Activated naive CD4-positive, alpha-beta T cell treated with anti-CD3 and anti-CD28 coated beads, Interleukin-2, amount 50 U/mL, for 16 hours (primary cell): ENCODE measurements around the gene LILRA2.
"Not testable (repeated sequence)": the region's sequence is repeated elsewhere in the genome, so short reads cannot be mapped to it uniquely, and the experiment has no call there.

Experiments
- DNase-seq: peaks from one replicate; pipeline ENCODE4 v3.0.0-alpha.2; 2020

Gene LILRA2

DNA sequence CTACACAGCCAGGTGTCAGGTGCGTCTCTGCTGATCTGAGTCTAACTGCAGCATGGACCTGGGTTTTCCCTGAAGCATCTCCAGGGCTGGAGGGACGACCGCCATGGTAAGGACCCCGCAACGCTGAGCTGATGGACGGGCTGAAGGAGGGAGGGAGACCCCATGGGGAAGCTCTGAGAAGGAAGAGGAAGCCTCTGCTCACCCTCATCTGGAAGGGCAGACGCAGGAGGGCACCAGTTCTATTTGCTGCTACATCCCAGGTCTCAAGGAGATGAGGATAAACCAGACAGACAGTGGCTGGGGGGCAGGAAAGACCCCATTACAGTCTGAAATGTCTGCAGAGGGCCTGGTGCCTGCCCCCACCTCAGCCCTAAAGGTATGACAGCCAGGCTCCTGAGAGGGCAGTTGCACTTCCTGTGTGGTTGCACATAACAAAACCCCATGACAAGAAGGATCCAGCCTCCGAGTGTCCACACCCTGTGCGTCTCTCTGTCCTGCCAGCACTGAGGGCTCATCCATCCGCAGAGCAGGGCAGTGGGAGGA, at the start of gene LILRA2:
TSS of gene LILRA2 (plus strand) at position 461 of the 543 bp plus-strand sequence. CDS start 89 bp downstream, outside the sequence.
- no peak for DNase-seq

DNA sequence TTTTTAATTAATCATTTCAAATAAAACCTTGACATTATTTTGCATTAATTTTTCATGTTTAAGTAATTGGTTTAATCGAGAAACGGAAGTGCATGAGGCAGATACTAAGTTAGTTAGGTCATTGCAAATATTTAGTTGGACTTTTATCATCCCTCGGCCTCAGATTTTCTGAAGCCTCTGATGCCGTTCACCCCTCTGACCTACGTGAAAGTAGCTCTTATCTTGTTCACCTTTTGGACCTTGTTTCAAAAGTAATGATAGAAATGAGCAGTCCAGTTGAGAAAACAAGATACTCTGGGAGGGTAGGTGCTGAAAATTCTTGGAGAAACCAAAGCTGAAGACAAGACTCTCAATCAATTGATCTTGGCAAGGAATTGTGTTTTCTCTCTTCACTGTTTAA, 48.0 kb upstream of the LILRA2 start:
- no peak for DNase-seq

DNA sequence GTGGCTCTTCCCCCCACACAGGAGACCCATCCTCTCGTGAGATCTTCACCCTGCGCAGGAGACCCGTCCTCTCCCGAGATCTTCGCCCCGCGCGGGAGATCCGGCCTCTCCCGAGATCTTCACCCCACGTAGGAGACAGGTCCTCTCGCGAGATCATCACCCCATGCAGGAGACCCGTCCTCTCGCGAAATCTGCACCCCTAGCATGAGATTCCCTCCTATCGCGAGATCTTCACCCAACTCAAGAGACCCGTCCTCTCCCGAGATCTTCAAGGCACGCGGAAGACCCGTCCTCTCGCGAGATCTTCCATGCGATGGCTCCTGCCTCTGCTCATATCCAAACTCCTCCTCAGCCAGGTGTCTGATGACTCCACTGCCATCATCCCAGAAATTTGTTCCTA, 46.6 kb upstream of the LILRA2 start:
- no peak for DNase-seq

DNA sequence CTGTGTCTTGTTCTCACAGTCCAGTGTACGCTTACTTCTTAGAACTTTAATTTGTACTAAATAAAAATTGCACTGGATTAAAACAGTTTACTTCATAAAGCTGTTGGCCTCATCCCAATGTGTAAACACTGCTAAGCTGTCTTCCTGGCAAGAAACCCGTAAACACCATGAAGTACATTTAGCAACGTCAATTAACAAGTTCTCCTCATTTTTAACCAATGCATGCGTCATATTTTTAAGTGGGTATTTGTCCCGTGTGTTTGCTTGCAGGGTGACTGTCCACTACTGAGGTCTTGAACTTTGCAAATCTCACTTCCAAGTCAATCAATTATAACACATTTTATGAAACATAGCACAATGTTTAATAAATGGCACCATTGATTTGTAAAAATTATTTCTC, 42.7 kb upstream of the LILRA2 start:
- DNase-seq: no peak

DNA sequence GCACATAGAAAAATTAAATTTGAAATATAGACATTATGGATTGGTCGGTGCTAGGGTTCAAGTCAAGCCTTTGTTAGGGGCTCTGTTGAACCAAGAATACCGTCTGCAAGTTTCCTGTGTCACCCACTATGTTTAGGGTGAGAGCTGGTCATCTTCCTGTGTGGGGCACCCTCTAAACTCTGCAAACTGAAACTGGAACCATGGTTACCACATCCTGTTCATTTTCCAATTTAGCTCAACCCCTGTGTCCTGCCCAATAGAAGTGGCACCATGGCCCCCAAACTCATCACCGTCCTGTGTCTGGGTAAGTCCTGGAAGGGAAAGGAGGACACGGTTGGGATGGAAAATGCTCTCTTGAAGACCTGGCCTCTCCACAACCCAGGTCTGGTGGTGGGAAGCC, 41.1 kb upstream of the LILRA2 start:
- no peak for DNase-seq

DNA sequence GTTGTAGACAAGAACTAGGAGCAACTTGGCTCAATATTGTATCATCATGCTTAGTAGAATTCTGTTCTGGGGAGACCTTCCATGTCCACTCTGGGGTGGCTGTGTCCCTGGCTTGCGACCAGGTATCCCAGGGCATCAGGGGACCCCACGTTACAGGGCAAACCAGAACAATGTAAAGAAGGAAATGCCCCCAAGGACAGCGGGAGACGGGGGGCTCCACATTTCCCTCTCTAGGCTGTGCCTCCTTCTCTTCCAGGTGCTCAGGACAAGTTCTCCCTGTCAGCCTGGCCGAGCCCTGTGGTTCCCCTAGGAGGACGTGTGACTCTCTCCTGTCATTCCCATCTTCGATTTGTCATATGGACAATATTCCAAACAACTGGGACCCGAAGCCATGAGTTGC, 40.1 kb upstream of the LILRA2 start:
- no peak for DNase-seq

DNA sequence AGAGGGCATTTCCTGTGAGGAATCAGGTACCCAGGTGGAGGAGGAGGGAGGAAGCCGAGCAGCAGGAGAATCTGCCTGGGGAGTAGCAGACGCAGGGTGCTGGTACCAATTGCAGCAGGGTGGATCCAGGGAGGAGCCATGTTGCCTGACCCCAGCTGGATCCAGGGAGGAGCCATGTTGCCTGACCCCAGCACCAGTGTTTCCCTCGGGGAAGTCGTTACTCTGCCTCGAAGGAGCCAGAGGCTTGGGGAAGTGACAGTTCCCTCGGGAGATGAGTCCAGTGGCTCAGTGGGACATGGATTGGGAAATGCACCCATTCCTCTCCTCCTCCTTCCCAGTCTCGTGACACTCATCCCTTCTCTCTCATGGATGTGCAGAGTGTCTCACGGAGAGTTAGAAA, 39.4 kb upstream of the LILRA2 start:
- no peak for DNase-seq

DNA sequence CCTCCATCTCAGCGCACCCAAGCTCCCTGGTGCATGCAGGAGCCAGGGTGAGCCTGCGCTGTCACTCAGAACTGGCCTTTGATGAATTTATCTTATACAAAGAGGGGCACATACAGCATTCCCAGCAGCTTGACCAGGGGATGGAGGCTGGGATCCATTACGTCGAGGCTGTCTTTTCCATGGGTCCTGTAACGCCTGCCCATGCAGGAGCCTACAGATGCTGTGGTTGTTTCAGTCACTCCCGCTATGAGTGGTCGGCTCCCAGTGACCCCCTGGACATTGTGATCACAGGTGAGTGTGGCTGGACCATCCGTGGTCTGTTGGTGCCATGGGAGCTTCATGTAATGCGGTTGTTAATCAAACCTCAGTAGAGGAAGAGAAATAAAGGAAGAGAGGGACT, 38.0 kb upstream of the LILRA2 start:
- DNase-seq: no peak

DNA sequence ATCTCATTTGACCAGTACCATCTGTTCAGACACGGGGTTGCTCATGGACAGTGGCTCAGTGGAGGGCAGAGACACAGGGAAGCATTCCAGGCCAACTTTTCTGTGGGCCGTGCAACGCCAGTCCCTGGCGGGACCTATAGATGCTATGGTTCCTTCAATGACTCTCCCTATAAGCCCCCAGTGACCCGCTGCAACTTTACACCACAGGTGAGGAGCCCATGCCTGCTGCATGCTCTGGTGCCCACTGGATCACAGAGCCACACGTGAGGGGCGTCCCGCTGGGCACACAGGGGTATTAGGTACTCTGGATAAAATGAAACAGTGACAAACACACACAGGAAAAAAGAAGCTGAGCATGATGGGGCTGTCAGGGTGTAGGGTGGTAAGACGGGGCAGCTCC, 36.6 kb upstream of the LILRA2 start:
- no peak for DNase-seq

DNA sequence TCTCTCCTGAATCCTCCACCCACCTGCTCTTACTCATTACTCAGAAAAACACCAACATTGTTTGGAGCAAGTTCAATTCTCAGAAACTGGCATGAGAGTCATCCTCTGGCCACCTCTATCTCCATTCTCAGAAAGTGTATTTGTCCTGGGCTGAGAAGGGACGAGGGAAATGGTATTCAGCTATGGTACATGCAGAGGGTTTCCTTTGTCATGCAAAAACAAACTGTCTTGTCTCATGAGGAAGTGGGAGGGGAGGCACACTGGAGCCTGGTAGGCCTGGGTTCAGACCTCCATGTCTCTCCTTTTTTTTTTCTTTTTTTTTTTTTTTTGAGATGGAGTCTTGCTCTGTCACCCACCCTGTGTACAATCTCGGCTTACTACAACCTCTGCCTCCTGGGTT, 31.9 kb upstream of the LILRA2 start:
- DNase-seq: no peak

DNA sequence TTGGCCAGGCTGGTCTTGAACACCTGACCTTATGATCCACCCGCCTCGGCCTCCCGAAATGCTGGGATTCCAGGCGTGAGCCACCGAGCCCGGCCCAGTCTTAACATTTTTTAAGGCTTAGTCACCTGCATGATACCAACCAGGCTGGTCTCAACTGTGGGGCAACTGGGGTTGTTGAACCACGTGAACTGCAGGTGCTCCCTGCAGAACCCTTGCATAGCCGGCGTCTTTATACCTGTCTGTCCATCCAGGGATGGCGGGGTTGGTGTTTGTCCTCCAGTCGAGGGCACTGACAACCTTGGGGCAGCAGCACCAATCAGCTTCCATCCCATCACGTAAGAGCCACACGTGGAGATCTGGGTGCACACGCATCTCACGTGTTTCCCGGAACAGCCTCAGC, 24.8 kb upstream of the LILRA2 start:
- DNase-seq: no peak

DNA sequence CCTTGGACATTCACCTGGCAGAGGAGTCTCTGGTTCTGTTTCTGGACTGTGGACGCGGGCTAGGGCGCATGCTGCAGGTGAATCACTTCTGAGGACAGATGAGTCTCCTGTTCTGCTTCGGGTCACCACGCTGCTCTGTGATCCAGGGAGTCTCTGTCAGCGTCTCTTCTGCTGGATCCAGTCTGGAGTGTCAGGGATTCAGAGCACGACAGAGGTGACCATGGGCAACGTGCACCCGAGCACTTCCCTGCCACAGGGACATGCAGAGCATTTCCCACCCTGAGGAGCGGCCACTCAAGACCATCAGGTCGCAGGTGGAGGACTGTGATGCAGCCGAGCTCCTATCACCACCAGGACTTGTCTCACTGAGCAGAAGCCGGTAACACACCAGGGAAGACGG, 24.4 kb upstream of the LILRA2 start:
- DNase-seq: no peak

DNA sequence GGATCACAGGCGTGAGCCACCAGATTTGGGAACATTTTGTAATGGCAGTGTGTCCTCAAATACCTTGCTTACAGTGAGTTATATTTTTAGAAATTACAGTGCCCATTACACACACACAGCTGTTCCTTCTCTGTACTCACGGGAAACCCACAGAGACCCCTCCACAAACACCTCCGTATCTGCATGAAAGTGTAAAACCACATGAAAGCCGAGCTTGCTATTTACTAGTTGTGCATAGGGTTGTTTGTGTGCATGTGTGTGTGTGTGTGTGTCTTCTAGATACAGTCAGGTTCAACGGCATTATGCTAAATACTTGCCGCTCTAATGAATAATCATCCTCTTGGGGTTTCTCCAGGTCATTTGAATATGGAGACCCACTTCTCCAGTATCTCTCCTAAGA, 22.3 kb upstream of the LILRA2 start:
- DNase-seq: no peak

DNA sequence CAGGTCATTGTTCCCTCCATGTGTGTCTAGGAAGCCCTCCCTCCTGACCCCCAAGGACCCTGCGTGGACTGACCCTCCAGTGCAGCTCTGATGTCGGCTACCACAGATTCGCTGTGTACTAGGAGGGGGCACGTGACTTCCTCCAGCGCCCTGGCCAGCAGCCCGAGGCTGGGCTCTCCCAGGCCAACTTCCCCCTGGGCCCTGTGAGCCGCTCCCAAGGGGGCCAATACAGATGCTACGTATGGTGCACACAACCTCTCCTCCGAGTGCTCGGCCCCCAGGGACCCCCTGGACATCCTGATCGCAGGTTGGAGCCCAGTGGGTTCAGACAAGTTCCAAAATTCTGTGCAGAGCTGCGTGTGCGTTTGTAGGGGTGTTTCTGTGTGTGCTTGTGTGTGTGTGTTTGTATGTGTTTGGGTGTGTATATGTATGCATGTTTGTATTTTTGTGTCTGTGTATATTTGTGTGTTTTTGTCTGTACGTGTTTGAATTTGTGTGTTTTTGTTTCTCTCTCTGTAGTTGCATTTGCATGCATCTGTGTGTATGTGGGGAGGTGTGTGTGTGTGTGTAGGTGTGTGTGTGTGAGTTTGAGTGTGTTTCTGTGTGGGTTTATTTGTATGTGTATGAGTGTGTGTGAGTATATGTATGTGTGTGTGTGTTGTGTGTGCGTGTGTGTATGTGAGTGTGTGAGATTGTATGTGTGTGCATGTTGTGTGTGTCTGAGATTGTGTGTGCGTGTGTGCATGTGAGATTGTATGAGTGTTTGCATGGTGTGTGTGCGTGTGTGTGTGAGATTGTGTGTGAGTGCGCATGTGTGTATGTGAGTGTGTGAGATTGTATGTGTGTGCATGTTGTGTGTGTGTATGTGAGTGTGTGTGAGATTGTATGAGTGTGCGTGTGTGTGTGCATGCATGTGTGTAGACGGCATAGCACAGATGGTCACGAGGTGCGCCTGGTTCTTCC, 21.4 kb upstream of the LILRA2 start:
- no peak for DNase-seq

DNA sequence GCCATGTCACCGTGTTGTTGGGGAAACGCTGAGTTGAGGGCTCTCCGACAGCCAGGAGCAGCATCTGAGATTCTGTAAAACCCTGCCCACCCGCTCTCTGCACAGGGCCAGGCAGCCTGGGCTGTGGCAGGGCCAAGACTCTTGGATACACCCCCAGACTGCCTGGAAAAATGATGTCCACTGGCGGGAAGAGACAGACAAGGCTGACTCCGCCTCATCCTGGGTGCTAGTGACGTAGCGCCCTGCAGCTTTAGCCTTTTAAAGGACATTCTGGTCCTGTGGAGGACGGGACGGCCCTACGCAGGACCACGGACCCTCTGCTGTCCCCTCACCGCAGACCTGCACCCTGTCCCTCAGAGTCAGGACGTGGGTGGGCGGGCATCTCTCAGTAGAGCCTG, 20.7 kb upstream of the LILRA2 start:
- DNase-seq: no peak

DNA sequence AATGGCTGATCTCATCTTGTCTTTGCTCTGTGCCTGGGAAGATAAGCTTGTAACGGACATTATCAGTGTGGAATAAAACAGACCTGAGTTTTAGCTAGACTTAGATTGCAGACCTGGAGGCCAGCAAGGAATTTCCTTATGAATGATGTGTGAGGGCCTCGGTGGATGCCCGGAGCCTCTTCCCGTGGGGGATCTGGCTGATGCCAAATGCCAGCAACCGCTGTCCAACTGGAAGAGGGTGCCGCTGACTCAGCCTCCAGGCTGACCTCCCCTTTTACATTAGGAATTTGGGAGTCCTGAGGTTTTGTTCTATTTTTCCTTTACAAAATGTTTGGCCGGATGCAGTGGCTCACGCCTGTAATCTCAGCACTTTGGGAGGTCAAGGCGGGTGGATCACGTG, 19.6 kb upstream of the LILRA2 start:
- DNase-seq: no peak

DNA sequence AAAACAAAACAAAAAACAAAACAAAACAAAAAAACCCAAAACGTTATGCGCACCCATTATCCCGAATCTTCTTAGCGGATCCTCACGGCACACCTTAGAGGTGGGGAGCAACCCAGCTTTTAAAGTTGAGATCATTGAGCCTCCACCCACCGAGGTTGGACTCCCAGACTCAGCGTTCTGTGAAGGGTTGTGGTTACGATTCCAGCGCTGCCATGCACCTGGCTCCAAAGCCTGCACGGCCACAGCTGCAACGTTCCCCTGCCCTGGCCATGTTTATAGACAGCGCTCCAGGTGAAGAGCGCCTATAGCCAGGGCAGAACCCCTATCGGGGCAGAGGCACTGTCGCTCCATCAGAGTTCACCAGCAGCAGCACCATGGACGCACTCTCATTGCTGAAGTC, 18.7 kb upstream of the LILRA2 start:
- no peak for DNase-seq

DNA sequence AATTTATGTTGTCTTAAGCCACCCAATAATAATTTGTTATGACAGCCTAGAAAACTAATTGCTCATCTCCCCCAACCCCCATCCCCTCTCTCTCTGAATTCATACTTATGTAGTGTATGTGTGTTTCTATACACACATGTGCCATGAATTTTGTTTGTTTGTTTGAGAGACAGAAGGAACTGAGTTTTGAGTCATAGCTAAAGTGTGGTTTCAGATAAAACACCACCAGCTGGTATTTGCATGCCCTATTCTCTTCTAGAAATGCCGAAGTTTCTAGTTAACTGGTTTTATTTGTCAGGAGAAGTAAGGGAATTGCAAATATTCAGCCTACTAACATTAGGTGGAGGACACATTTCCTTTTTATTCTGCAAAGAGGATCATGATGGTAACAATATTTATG, 17.4 kb upstream of the LILRA2 start:
- no peak for DNase-seq

DNA sequence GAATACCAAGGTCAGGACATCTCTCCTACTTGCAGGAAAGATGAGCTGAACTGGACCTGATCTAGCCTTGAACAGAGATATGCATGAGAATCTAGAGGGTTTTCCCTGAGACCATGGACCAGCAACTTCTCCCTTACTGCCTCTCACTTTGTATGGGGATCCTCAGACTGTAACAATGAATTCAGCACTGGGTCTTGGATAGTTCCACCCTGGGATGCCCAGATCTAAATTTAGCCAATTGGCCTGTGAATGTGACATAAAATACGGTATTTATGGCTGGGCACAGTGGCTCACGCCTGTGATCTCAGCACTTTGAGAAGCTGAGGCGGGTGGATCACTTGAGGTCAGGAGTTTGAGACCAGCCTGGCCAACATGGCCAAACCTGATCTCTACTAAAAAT, 15.3 kb upstream of the LILRA2 start:
- DNase-seq: no peak

DNA sequence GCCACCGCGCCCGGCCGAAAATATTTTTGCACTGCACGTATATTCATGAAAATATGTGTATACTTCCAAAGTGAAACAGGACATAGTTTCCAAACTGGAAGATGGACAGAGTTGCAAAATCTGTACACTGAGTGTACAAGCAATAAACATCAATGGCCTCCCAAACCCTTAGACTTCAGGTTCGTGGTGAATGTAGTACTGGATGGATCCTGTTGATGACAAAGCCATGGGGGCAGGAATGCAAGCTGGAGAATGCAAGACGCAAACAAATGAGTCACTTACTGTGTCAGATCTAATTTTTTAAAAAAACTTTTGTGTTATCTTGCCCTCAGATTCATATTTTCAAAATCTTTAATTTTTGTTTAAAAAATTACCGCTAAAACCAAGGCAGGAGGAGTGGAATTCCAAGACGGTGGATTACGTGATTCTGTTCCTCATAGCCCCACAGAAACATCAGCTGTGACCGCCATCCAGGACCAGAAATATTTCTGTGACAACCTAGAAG, 12.7 kb upstream of the LILRA2 start:
- DNase-seq: no peak

DNA sequence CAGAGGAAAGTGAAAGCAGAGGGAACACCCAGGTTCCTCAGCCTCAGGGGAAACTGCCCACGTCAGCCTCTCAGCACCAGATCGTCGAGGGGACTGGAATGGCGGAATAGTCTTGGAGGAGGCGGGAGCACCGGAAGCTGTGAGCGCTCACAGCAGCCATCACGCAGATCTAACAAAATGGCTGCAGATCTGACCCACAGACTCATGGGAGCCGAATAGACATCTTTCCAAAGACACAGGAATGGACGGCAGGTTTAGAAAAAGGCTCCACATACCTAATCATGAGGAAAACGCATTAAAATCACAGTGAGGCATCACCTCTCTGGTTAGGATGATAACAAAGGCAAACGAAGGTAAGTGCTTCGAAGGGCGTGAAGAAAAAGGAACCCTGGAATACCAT, 11.8 kb upstream of the LILRA2 start:
- DNase-seq: no peak

DNA sequence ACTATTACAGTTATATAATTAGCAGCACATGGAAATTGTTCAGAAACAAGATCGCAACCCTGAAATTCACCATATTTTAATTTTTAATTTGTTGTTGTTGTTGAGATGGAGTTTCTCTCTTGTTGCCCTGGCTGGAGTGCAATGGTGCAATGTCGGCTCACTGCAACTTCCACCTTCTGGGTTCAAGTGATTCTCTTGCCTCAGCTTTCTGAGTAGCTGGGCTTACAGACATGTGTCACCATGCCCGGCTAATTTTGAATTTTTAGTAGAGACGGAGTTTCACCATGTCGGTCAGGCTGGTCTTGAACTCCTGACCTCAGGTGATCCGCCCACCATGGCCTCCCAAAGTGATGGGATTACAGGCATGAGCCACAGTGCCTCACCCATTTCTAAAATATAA, 10.4 kb upstream of the LILRA2 start:
- DNase-seq: not testable (repeated sequence)

DNA sequence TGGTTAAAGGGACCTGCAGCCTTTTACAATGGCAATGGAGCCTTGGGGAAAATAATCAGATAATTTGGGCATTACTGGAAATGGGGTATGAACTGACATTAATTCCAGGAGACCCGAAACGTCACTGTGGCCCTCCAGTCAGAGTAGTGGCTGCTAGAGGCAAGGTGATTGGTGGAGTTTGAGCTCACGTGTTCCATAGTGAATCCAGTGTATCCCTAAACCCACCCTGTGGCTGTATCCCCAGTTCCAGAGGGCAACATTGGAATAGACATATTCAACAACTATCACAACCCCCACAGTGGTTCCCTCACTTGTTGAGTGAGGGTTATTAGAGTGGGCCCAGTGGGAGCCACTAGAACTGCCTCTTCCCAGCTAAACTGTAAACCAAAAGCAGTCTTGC, 3.3 kb upstream of the LILRA2 start:
- DNase-seq: no peak
